ENCODE results near the gene IFTAP.
A peak's percentile ranks its signal among the peaks of the same experiment; 100 is the strongest.

DNA sequence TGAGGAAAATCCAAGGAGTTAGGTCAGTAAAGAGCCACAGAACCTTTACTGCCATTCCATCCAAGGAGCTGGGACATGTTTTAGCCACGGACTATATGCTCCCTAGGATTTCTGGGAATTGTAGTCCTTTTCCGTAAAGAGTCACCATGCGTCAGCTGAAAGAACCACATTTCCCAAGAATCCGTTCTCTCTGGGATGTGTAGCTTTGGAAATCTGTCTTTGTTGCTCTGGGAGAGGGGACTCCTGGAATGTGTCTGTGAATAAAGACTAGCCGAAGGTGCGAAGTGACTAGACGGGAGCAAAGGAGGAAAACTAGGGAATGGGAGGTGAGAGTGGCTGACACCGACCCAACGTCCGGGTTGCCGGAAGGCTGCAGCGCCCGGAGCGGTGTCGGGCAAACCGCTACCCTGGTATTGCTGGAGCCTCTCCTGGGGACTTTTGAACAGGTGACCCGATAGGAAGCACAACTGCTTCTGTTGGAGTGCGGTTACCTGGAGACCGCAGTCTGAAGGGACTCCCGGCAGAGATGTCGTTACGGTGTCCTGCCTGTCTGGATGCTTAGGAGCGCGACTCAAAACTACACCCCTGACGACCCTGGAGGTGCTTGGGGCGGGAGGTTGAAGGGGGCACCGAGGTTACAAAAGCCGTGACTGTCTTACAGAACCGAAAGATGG is at the start of gene IFTAP:
- TF ChIP-seq CTCF (IDR thresholded peaks at IDR 0.05) (peak in 1 of 7 experiments; percentile 30), POLR2AphosphoS5 (IDR thresholded peaks at IDR 0.05) (peak; percentile 32 to 86 (median 71)), POLR2A (IDR thresholded peaks at IDR 0.05) (no peak)
